Keratinocyte (primary cell): Measurements from ENCODE around the gene ZNF165. TPM values are rescaled to one million over a fixed set of nuclear protein-coding genes. Genes with fewer than 3 reads are reported as not detected.
"Not testable (repeated sequence)": the region's sequence is repeated elsewhere in the genome, so short reads cannot be mapped to it uniquely, and the experiment has no call there.

Experiments
- DNase-seq: peaks from one replicate; pipeline ENCODE4 v3.0.0-alpha.2; 2011; ENCODE audit warnings: low read depth, missing footprints, low spot score
- FAIRE-seq: peaks from 2 replicates; lab custom pipeline; 2011; peaks lifted over from hg19 to GRCh38; lab: Jason Lieb, UNC
- H2AFZ ChIP-seq: 2 replicates; pipeline ENCODE4 v1.6.0; 2012; ENCODE audit warnings: low read length, control low read depth, inconsistent platforms; ENCODE audit not compliant: control insufficient read depth
- H3K27ac ChIP-seq: 2 replicates; pipeline ENCODE4 v1.5.1; 2011; ENCODE audit warnings: low read length; ENCODE audit not compliant: control insufficient read depth, insufficient read depth
- H3K27me3 ChIP-seq: 3 replicates; pipeline ENCODE4 v1.6.0; 2011; ENCODE audit warnings: low read length; ENCODE audit not compliant: control insufficient read depth, insufficient read depth; ENCODE audit errors: extremely low read depth
- H3K36me3 ChIP-seq, 2 experiments: 2 replicates in 1 of 2; 3 replicates in 1 of 2; pipeline ENCODE4 v1.5.1; 2011; ENCODE audit warnings: low read length in 2 of 2, mild to moderate bottlenecking in 1 of 2; ENCODE audit not compliant: control insufficient read depth in 2 of 2, insufficient read depth in 2 of 2; ENCODE audit errors: extremely low read depth in 1 of 2
- H3K4me1 ChIP-seq: 3 replicates; pipeline ENCODE4 v1.5.1; 2011; ENCODE audit warnings: low read length; ENCODE audit not compliant: control insufficient read depth, insufficient read depth; ENCODE audit errors: extremely low read depth
- H3K4me2 ChIP-seq: 3 replicates; pipeline ENCODE4 v1.6.0; 2011; ENCODE audit warnings: low read depth, low read length; ENCODE audit not compliant: control insufficient read depth, insufficient read depth; ENCODE audit errors: extremely low read depth
- H3K4me3 ChIP-seq, 3 experiments: fragments of 200-600 bp in 1 of 3; sonication (generic) in 1 of 3; 2 replicates in 2 of 3; 3 replicates in 1 of 3; pipeline ENCODE4 v1.5.1; 2011 to 2016; ENCODE audit warnings: low read length in 3 of 3, mild to moderate bottlenecking in 3 of 3, control low read depth in 2 of 3, inconsistent platforms in 1 of 3, low read depth in 1 of 3, mixed read lengths in 1 of 3, mixed run types in 1 of 3, moderate library complexity in 1 of 3; ENCODE audit not compliant: control insufficient read depth in 2 of 3, insufficient read depth in 2 of 3; ENCODE audit errors: extremely low read depth in 1 of 3
- H3K79me2 ChIP-seq: 2 replicates; pipeline ENCODE4 v1.6.0; 2012; ENCODE audit warnings: low read length; ENCODE audit not compliant: control insufficient read depth, insufficient read depth
- H3K9ac ChIP-seq: 3 replicates; pipeline ENCODE4 v1.6.0; 2011; ENCODE audit warnings: low read length; ENCODE audit not compliant: control insufficient read depth, insufficient read depth; ENCODE audit errors: extremely low read depth
- H3K9me1 ChIP-seq: 3 replicates; pipeline ENCODE4 v1.6.0; 2011; ENCODE audit warnings: low read length; ENCODE audit not compliant: control insufficient read depth, insufficient read depth; ENCODE audit errors: extremely low read depth
- H3K9me3 ChIP-seq: 2 replicates; pipeline ENCODE4 v1.5.1; 2012; ENCODE audit warnings: low read depth, low read length; ENCODE audit not compliant: control insufficient read depth
- H4K20me1 ChIP-seq: 3 replicates; pipeline ENCODE4 v1.6.0; 2011; ENCODE audit warnings: low read length; ENCODE audit not compliant: control insufficient read depth, insufficient read depth; ENCODE audit errors: extremely low read depth
- CTCF ChIP-seq, 3 experiments: IDR thresholded peaks in 1 of 3; conservative IDR thresholded peaks in 1 of 3; optimal IDR thresholded peaks in 1 of 3; 2 replicates in 2 of 3; 3 replicates in 1 of 3; pipeline versions ENCODE3 to v1.5.1; 2011; ENCODE audit warnings: low read length in 3 of 3, mild to moderate bottlenecking in 3 of 3, moderate library complexity in 2 of 3, control low read depth in 1 of 3, inconsistent platforms in 1 of 3; ENCODE audit not compliant: insufficient read depth in 2 of 3; ENCODE audit errors: extremely low read depth in 1 of 3
- EZH2 ChIP-seq: IDR thresholded peaks from one replicate; pipeline ENCODE4 v1.6.1; 2012; ENCODE audit warnings: inconsistent platforms, mild to moderate bottlenecking, low read length, moderate library complexity
- dilution Hi-C: fragments of 300-500 bp; cut with MboI; formaldehyde crosslinking; loops from one replicate; pipeline ENCODE4 v1.7.0; 2020; ENCODE audit warnings: low sequenced_read_pairs; ENCODE audit not compliant: extremely low pct_ligation_motif_present
- polyA plus RNA-seq, 5 experiments: library from polyadenylated mRNA; depleted of rRNA in 3 of 5; stranded (reverse) in 3 of 5; stranded (forward) in 1 of 5; unstranded in 1 of 5; fragments of >200 nt; gene quantifications; 1 replicate in 1 of 5; 2 replicates in 3 of 5; 3 replicates in 1 of 5; pipeline versions ENCODE4 v1.2.1 to v1.2.3, GENCODE V29; 2011 to 2012; ENCODE audit warnings: missing spikeins in 2 of 5, low read depth in 1 of 5, low replicate concordance in 1 of 5

The ZNF165 gene
- polyA plus RNA-seq, 1 donor (not counting 4 experiments of a cell fraction or from before 2014, with no cell fraction given): 3.6 TPM

GRCh38 chr6:28064272-28064671 is 16.1 kb upstream of the ZNF165 start:
- dilution Hi-C loops: no loop called here
- H3K79me2 ChIP-seq: no peaks in the 10 kb centered on the region
- no peak for FAIRE-seq
- no peaks in the 10 kb centered on the region for H3K9me1 ChIP-seq
- TF ChIP-seq EZH2: no peak
- TF ChIP-seq CTCF (optimal IDR thresholded peaks at IDR 0.05 in 1 of 3, IDR thresholded peaks at IDR 0.05 in 1 of 3, conservative IDR thresholded peaks at IDR 0.05 in 1 of 3; ENCODE audit: extremely low read depth in 1 of 3, insufficient read depth in 2 of 3, low read length in 3 of 3): no peak
- no peaks in the 10 kb centered on the region for H3K9me3 ChIP-seq
- no peaks in the 10 kb centered on the region for H3K4me1 ChIP-seq
- H2AFZ ChIP-seq: no peak overlapping the region
- no peak overlapping the region for H3K4me3 ChIP-seq
- no peak overlapping the region for H3K27ac ChIP-seq
- H4K20me1 ChIP-seq: no peaks in the 10 kb centered on the region
- H3K4me2 ChIP-seq: no peak overlapping the region
- H3K9ac ChIP-seq: no peak overlapping the region
- peaks cover 3% of the 10 kb centered on the region for H3K27me3 ChIP-seq
- no peaks in the 10 kb centered on the region for H3K36me3 ChIP-seq
- DNase-seq: no peak

- Histone ChIP-seq H3K4me2 (no peak overlapping the region), H3K27ac (no peak overlapping the region), H3K9me1 (no peaks in the 10 kb centered on the region), H3K36me3 (no peaks in the 10 kb centered on the region), H3K79me2 (no peaks in the 10 kb centered on the region), H4K20me1 (no peaks in the 10 kb centered on the region), H3K4me3 (no peak overlapping the region), H2AFZ (no peak overlapping the region), H3K4me1 (no peaks in the 10 kb centered on the region), H3K27me3 (no peaks in the 10 kb centered on the region), H3K9me3 (no peaks in the 10 kb centered on the region), H3K9ac (no peak overlapping the region)
- TF ChIP-seq CTCF (optimal IDR thresholded peaks at IDR 0.05 in 1 of 3, IDR thresholded peaks at IDR 0.05 in 1 of 3, conservative IDR thresholded peaks at IDR 0.05 in 1 of 3; ENCODE audit: extremely low read depth in 1 of 3, insufficient read depth in 2 of 3, low read length in 3 of 3) (no peak), EZH2 (no peak)
- FAIRE-seq (no peak), DNase-seq (no peak)
- dilution Hi-C loops: no loop called here
Observed at GRCh38 chr6:28068067-28068466, 12.3 kb upstream of the ZNF165 start.

- H3K27ac ChIP-seq, H3K79me2 ChIP-seq, H3K9me3 ChIP-seq, H3K27me3 ChIP-seq, H4K20me1 ChIP-seq, dilution Hi-C loops, H3K9ac ChIP-seq, H2AFZ ChIP-seq, DNase-seq, H3K36me3 ChIP-seq, H3K4me2 ChIP-seq, H3K4me1 ChIP-seq, H3K9me1 ChIP-seq, FAIRE-seq, H3K4me3 ChIP-seq: not testable (repeated sequence)
Observed at GRCh38 chr6:28070968-28071367, 9.4 kb upstream of the ZNF165 start.
